ENCODE data around the gene PPM1E.
"Not testable (repeated sequence)": the region's sequence is repeated elsewhere in the genome, so short reads cannot be mapped to it uniquely, and the experiment has no call there.

The PPM1E gene

DNA sequence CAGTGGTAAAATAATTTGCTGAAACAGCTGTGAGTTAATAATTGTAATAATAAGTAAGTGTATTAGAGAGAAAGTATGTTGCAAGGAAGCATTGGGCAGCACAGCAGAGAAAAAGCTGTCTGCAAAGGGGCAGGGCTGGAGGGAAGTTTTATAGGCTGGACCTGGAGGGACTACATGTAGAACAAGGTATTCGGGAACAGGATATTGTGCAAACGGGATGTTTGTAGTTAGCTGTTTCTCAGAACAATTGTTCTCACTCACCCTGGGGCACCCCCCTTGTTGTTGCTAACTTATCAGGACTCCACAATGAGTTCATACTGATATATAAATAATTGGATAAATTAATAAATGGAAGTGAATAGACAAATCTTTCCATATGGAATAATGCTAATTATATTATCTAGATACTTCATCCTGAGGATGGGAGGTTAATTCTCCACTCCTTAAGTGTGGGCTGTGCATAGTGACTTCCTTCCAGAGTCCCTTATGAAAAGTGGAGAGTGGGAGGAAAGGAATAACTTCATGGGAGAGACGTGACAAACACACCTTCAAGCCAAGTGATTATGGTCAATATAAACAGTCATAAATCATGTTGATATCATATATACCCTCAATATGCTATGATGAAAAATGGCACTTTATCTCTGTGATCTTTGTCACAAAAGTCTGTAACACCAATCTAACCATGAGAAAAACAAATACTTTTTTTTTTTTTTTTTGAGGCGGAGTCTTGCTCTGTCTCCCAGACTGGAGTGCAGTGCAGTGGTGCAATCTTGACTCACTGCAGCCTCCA is 85.4 kb downstream of the PPM1E start:
- no peak for TF ChIP-seq CTCF (IDR thresholded peaks at IDR 0.05; ENCODE audit: low read depth, low read length)
- no peak for DNase-seq (ENCODE audit: extremely low read depth, low read depth)

DNA sequence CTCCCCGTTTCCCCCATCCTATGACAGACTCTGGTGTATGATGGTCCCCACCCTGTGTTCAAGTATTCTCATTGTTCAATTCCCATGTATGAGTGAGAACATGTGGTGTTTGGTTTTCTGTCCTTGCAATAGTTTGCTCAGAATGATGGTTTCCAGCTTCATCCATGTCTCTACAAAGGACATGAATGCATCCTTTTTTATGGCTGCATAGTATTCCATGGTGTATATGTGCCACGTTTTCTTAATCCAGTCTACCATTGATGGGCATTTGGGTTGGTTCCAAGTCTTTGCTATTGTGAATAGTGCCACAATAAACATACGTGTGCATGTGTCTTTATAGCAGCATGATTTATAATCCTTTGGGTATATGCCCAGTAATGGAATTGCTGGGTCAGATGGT is 90.8 kb downstream of the PPM1E start:
- not testable (repeated sequence) for DNase-seq (ENCODE audit: extremely low read depth, low read depth)

- DNase-seq (ENCODE audit: extremely low read depth, low read depth): not testable (repeated sequence)
Observed at GRCh38 chr17:58850106-58850505, 94.5 kb downstream of the PPM1E start.

- TF ChIP-seq CTCF (IDR thresholded peaks at IDR 0.05; ENCODE audit: low read depth, low read length): no peak
- no peak for DNase-seq (ENCODE audit: extremely low read depth, low read depth)
Observed at GRCh38 chr17:58865301-58865700, 109.6 kb downstream of the PPM1E start.

DNA sequence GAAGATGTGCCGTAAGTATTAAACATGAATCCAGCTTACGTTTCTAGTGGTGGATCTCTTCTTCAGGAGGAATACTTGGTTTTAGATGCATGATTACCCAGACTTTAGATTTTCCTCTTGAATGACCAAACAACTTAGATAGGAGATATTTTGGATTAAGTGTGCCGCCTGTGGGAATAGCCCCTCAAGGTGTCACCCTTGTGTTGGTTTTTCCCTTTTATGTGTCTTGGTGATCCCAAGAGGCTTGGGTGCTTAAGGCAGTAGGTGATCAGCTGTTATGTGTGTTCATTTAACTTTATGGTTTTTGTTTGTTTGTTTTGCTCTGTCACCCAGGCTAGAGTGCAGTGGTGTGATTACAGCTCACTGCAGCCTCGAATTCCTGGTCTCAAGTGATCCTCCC is 115.1 kb downstream of the PPM1E start:
- TF ChIP-seq CTCF (IDR thresholded peaks at IDR 0.05; ENCODE audit: low read depth, low read length): no peak
- no peak for DNase-seq (ENCODE audit: extremely low read depth, low read depth)

DNA sequence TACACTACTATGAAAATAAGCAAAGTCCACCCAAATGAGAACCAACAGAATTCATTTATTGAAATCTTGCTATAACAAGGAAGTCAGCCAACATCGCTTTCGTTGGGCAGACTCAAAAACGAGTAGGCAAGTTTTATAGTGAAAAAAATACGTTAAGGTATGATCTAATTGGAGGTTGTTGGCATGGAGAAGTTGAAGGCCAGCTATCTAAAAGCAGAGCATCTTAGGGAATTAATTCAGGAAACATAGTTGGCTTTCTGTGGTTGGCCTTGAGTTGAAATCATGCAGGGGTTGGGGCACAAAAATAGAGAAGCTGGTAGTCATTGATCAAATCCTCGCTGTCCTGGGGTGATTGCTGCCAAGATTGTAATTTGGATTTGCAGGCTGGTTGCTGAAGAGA is 118.3 kb downstream of the PPM1E start:
- no peak for DNase-seq (ENCODE audit: extremely low read depth, low read depth)
- TF ChIP-seq CTCF (IDR thresholded peaks at IDR 0.05; ENCODE audit: low read depth, low read length): no peak

DNA sequence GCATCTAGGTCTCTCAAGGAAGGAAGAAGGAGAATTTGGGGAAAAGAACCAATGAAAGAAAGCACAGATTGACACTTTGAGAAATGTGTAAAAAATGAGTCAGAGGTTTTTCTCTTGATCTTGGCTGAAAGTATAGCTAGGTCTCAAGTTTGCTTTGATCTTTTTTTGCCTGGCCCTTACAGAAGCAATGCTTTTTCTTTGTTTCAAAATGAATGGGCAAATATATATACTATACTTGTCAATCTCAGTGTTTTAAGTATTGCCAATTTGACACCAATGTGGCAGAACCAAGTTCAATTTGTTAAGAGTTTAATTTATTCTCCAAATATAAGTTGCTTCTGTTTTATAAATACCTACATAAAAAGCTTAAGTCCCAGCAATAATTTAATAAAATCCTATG is 119.6 kb downstream of the PPM1E start:
- TF ChIP-seq CTCF (IDR thresholded peaks at IDR 0.05; ENCODE audit: low read depth, low read length): no peak
- DNase-seq (ENCODE audit: extremely low read depth, low read depth): no peak

- no peak for TF ChIP-seq CTCF (IDR thresholded peaks at IDR 0.05; ENCODE audit: low read depth, low read length)
- no peak for DNase-seq (ENCODE audit: extremely low read depth, low read depth)
Observed at GRCh38 chr17:58884161-58884560, 128.5 kb downstream of the PPM1E start.
